Frontal cortex (tissue), 4 donors: ENCODE data around the gene GAS7. TPM values are rescaled to one million over a fixed set of nuclear protein-coding genes. Genes with fewer than 3 reads are reported as not detected.
"Not testable (repeated sequence)": the region's sequence is repeated elsewhere in the genome, so short reads cannot be mapped to it uniquely, and the experiment has no call there.

Source experiments
- DNase-seq, 2 donors: peaks; one replicate each; pipeline ENCODE4 v3.0.0; 2012; ENCODE audit warnings: low spot score in 2 of 2
- FAIRE-seq: peaks from 2 replicates; lab custom pipeline; 2012; peaks lifted over from hg19 to GRCh38; lab: Jason Lieb, UNC
- total RNA-seq: library from RNA; depleted of rRNA; stranded (reverse); fragments of >200 nt; gene quantifications from one replicate; pipeline ENCODE4 v1.2.3, GENCODE V29; 2014
- donor health status: control.
- donor health status: control.
- donor health status: control.

The GAS7 gene
- total RNA-seq, 1 donor from 2014 or later: 67.7 TPM

- FAIRE-seq (no peak), DNase-seq (no peak)
Observed at GRCh38 chr17:10061111-10061845, 137.1 kb downstream of the GAS7 start.

- no peak for DNase-seq
- FAIRE-seq: no peak
Observed at GRCh38 chr17:10060526-10060925, 137.9 kb downstream of the GAS7 start.

DNA sequence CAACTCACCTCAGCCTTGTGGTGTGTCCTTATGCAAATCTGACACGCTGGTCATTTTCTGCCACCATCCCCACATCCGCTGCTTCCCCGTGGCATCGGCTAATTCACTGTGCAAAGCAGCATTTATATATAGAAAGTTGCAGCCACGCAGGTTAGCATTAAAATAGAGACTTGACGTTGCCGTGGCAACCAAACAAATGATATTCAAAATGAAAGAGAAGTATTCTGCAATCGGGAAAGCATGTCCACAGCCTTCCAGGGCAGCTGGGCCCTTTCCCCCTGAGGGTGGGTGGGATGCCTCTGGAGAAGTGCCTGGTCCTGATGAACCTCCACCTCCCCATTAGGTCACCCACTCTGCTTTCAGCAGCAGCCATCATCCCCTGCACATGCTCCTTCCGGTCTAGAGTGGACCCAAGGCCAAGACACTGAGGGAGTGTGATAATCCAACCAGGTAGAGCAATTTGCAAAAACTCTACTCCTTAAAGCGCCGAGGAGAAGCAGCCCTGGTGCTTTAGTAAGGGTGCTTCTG is 138.7 kb downstream of the GAS7 start:
- FAIRE-seq (no peak), DNase-seq (no peak)

GRCh38 chr17:10058921-10059683 is 139.3 kb downstream of the GAS7 start:
- DNase-seq: no peak

GRCh38 chr17:10057466-10057865 is 140.9 kb downstream of the GAS7 start:
- not testable (repeated sequence) for FAIRE-seq, DNase-seq

More at GRCh38 chr17:10058921-10059683, 139.3 kb downstream of the GAS7 start:
- no peak for FAIRE-seq

- DNase-seq (no peak), FAIRE-seq (no peak)
Observed at GRCh38 chr17:10055262-10055975, 143.0 kb downstream of the GAS7 start.

DNA sequence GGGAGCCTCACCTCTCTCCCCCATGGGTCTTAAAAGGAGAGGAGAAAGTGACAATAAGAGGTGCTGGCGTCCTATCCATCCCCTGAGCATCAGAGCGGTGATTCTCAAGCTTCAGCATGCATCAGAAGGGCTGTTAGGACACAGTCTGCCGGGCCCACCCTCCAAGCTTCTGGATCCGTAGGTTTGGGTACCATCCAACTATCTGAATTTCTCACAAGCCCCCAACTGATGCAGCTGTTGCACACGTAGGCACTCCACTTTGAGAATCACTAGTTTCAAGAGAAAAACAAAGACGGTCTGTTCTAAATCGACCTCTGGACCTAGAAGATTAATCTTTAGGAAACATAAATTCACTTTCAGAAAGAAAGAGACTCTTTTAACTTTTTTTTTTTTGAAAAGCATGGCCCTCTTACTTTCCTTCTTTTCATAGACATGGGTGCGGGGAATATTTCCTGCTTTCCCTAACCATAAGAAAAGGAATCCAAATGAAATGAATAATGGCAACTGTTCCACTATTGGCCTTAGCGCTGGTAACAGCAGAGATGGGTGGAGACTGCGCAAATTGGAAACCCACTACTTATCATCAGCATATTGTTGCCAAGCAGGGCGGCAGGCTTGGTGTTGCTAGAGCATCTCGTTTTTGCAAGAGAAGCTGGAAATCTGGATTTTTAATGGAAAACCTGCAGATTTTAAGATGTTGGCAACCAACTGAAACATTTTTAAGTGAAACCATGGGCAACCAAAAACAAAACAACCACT is 144.4 kb downstream of the GAS7 start:
- DNase-seq (no peak), FAIRE-seq (no peak)

- DNase-seq (no peak), FAIRE-seq (no peak)
Observed at GRCh38 chr17:10052106-10052813, 146.1 kb downstream of the GAS7 start.

DNA sequence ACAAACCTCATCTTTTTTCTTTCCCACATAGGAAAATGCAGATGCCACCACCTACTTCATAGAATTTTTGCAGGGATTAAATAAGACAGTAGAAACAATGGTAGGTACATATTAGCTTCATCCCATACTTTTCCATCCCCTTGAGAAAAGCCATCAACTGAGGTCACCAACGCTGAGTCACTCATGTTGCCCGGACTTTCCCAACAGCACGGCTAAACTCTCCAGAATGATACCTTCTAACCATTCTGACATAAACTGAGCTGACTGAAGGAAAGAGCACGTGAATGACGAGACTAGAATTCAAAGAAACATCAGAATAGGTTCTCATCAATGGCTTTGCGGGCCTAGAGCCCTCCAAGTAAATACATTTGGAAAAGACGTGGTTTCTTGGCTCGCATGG is 147.3 kb downstream of the GAS7 start:
- DNase-seq (no peak), FAIRE-seq (no peak)

GRCh38 chr17:10050597-10051101 is 147.8 kb downstream of the GAS7 start:
- DNase-seq (no peak), FAIRE-seq (no peak)

DNA sequence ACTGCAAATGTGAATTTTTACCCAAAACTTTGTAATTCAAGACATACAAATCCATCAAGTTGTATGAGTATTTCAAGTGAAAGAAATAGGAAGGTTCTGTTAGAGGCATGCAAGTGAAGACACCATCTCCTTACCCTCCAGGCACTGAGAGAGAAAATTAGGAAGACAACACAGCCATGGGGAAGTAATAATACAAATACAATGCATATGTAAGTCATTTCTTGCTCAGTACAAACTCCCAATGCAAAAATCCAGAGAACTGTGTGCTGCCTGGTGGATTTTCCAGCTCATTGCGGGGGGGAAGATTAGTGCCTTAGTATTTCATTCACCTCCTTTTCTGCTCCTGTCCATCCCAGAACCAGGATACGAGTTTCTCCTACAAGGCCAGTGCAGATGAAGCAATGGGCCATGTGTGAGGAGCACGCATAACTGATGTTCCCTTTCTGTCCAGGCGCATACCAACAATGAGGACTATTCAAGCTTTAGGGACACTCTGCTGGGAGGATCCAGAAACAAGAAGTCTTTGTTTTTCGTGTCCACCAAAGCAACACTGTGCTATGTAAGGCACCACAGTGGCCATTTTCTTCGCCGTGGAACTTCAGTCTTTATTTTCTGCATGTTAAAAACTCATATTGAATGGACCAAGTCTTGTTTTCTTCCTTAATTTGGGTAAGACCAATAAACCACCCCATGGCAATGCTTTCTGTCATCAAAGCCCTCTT is 149.6 kb downstream of the GAS7 start:
- DNase-seq: peak in 1 of 2 donors; percentile 54
- peak; percentile 90 for FAIRE-seq

DNA sequence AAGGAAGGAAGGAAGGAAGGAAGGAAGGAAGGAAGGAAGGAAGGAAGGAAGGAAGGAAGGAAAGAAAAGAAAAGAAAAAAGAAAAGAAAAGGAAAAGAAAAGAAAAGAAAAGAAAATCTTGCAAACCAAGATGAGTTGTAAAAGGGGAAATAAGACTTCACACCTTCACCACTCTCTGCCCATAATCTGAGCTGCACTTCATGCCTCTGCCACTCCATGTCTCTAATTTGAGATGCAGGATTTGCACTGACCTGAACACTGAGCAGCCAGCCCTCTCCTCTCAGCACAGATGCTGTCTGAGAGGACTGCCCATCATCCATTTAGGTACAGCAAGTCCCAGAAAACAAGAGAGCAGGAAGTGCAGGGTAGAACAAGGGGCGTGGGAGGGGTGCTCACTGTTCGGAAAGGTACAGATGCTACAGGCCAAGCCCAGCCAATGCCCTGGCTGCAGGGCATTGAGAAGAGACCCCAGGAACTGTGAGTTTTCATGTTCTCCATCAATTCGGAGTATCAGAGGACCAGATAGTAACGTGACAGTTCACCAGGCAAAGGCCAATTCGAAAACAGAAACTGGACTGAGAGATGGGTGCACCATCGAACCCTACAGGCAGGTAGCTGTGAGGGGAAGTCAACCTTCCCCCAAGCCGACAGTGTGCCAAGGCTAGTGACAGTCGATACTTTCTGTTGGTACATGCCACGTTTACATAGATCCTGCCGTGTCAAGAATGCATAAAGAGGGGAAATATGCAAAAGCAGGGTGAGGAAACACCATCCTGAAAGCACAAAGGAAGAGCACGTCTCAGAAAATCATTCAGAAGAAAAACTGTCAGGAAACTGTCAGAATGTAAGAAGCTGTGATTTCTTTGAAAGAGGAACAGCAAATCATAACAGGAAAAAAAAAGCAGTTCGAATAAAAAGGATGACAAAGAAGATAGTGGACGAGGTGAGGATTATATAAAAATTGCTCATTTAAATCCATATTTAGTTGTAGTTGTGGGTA is 151.3 kb downstream of the GAS7 start:
- no peak for DNase-seq
- no peak for FAIRE-seq

DNA sequence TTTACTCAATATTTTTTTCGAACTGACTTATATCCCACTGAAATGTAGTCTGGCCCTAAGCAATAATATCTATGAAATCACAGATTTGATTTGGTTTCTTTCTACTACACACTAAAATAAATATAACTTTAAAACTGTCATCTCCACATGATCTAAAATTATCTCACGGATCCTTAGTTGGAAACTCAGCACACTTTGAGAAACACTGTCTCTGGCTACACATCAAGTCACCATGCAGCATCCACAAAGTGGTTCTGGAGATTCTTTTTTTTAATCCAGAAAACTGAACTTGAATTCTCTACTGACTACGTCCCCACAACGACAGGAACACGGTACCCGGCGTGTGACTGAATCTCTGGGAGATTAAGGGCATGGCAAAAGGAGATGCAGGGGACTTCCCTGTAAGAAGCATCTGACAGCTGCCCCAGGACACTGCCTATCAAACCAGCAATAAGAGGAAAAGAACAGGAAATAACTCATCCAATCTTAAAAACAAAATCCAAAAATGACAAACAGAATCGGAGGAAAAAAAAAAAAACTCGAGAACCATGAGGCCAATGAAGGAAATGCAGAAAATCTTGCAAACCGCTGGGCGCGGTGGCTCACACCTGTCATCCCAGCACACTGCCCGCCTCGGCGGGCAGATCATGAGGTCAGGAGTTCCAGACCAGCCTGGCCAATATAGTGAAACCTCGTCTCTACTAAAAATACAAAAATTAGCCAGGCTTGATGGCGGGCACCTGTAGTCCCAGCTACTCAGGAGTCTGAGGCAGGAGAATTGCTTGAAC is 152.3 kb downstream of the GAS7 start:
- FAIRE-seq: no peak
- no peak for DNase-seq

- DNase-seq: no peak
- FAIRE-seq: no peak
Observed at GRCh38 chr17:10042589-10043244, 155.7 kb downstream of the GAS7 start.

- FAIRE-seq (no peak), DNase-seq (no peak)
Observed at GRCh38 chr17:10041916-10042588, 156.4 kb downstream of the GAS7 start.
